PC-3 (cell line): Measurements from ENCODE around the gene SCMH1. TPM values are rescaled to one million over a fixed set of nuclear protein-coding genes. Genes with fewer than 3 reads are reported as not detected.

ENCODE experiments used
- ATAC-seq: fragments of 200-7000 bp; cut with Tn5 transposase; 2 replicates; pipeline ENCODE4 v1.9.1; 2020; ENCODE audit warnings: mild to moderate bottlenecking, moderate library complexity
- BruUV-seq: library from RNA; stranded (reverse); fragments of 400-500 nt; replicated peaks from 2 replicates; lab custom pipeline; 2021; lab: Mats Ljungman, UMichigan
- CTCF ChIA-PET: fragments of 300-600 bp; sonication (Branson Sonifier 250); formaldehyde crosslinking; loops from one replicate; lab custom pipeline; 2022; ENCODE audit warnings: antibody characterized with exemption; lab: Charles Lee
- POLR2A ChIA-PET: fragments of 300-600 bp; sonication (Branson Sonifier 250); formaldehyde crosslinking; loops from one replicate; lab custom pipeline; 2022; ENCODE audit warnings: antibody characterized with exemption; ENCODE audit not compliant: unreplicated experiment; lab: Charles Lee
- DNase-seq: peaks from one replicate; pipeline ENCODE4 v3.0.0-alpha.2; 2015
- H2AFZ ChIP-seq: fragments of 300-600 bp; sonication (generic); 2 replicates; pipeline ENCODE4 v1.6.0; 2016; ENCODE audit warnings: antibody characterized with exemption, low read length
- H3F3A ChIP-seq: fragments of 300-600 bp; sonication (generic); one replicate; pipeline ENCODE4 v1.6.0; 2017; ENCODE audit warnings: antibody characterized with exemption, low read length, control low read depth, mild to moderate bottlenecking; ENCODE audit not compliant: unreplicated experiment
- H3K27ac ChIP-seq: fragments of 300-600 bp; sonication (generic); 2 replicates; pipeline ENCODE4 v1.5.1; 2016; ENCODE audit warnings: mild to moderate bottlenecking, low read length
- H3K27me3 ChIP-seq: fragments of 300-600 bp; sonication (generic); 2 replicates; pipeline ENCODE4 v1.6.1; 2016; ENCODE audit warnings: low read length, mixed read lengths
- H3K36me3 ChIP-seq: fragments of 300-600 bp; sonication (generic); 2 replicates; pipeline ENCODE4 v1.6.1; 2016; ENCODE audit warnings: low read depth, mixed run types, low read length, mixed read lengths
- H3K4me1 ChIP-seq: fragments of 300-600 bp; sonication (generic); 2 replicates; pipeline ENCODE4 v1.5.1; 2016; ENCODE audit warnings: low read length; ENCODE audit not compliant: insufficient read depth
- H3K4me2 ChIP-seq: fragments of 300-600 bp; sonication (generic); 2 replicates; pipeline ENCODE4 v1.6.0; 2016; ENCODE audit warnings: low read length
- H3K4me3 ChIP-seq: fragments of 300-600 bp; sonication (generic); 2 replicates; pipeline ENCODE4 v1.5.1; 2016; ENCODE audit warnings: mild to moderate bottlenecking, low read length, mixed read lengths
- H3K79me2 ChIP-seq: fragments of 300-600 bp; sonication (generic); 2 replicates; pipeline ENCODE4 v1.6.1; 2017; ENCODE audit warnings: low read length, mixed read lengths
- H3K9ac ChIP-seq: fragments of 300-600 bp; sonication (generic); 2 replicates; pipeline ENCODE4 v1.6.0; 2016; ENCODE audit warnings: mild to moderate bottlenecking, low read length
- H3K9me2 ChIP-seq: fragments of 300-600 bp; sonication (generic); replicated peaks from 2 replicates; pipeline ENCODE4 v1.6.1; 2016; ENCODE audit warnings: mixed run types, low read length, mixed read lengths
- H3K9me3 ChIP-seq: fragments of 300-600 bp; sonication (generic); 2 replicates; pipeline ENCODE4 v1.6.1; 2016; ENCODE audit warnings: low read length, mixed read lengths
- H4K20me1 ChIP-seq: fragments of 300-600 bp; sonication (generic); 2 replicates; pipeline ENCODE4 v1.6.1; 2016; ENCODE audit warnings: low read length, mixed read lengths
- EZH2 ChIP-seq: fragments of 300-600 bp; sonication (generic); IDR thresholded peaks from one replicate; pipeline ENCODE4 v1.6.1; 2017; ENCODE audit warnings: antibody characterized with exemption, mild to moderate bottlenecking, low read length; ENCODE audit not compliant: unreplicated experiment
- EZH2phosphoT487 ChIP-seq: fragments of 300-600 bp; sonication (generic); IDR thresholded peaks from 2 replicates; pipeline ENCODE4 v1.6.1; 2018; ENCODE audit warnings: mild to moderate bottlenecking, antibody characterized with exemption, low read length, borderline replicate concordance
- intact Hi-C: fragments of 100-400 bp; cut with micrococcal nuclease; formaldehyde crosslinking; loops from 2 replicates; pipeline ENCODE4 v1.9.0; 2023
- total RNA-seq: library from RNA; depleted of rRNA; stranded (reverse); fragments of >200 nt; gene quantifications from 2 replicates; pipeline ENCODE4 v1.2.3, GENCODE V29; 2014
- TF ChIP-seq, protein P1 (sequence below): fragments of 300-600 bp; sonication (generic); conservative IDR thresholded peaks from 2 replicates; pipeline ENCODE4 v1.5.1; 2017; ENCODE audit warnings: antibody characterized with exemption, low read depth, mild to moderate bottlenecking, low read length

The SCMH1 gene
- total RNA-seq, 1 experiment from 2014 or later = 33.6 TPM

DNA sequence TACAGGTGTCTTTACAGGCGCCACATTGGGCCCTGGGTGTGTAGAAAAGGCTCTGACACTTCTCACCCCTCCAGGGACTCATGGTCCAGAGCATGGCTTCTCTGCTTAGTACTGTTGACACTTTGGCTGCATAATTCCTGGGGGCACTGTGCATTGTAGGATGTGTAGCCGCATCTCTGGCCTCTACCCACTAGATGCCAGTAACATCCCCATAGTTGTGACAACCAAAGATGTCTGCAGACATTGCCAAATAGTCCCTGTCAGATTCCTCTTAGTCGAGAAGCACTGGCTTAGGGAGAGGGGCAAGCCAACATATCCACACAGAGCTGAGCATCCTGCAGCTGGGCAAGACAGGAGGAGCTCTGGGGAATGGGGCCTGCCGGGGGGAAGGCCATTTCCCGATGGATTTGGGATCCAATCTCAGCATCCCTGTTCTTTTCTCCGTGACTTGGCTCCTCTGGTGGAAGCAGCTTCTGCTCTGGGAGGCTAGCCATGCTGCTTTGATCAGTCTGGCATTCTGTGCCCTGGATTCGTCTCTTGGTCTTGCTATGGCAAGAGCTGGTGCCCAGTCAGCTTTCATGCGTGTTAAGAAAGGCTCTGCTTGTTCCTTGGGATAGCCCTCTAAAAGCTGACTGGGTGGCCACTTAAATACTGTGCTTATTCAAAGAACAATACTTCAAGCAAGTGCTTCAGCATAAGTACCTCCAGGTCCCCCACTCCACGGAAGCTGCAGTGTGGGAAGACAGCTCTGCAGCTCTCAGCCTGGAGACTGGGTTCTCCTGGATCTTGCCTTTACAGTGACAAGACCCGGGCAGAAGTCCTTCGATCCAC, 38.3 kb upstream of the SCMH1 start:
- ATAC-seq (no peak), DNase-seq (no peak)
- intact Hi-C loops = no loop called here
- Histone ChIP-seq H3K79me2 (no peaks in the 10 kb centered on the region), H3K27ac (no peak overlapping the region), H3K36me3 (no peaks in the 10 kb centered on the region), H3K9me2 (no peaks in the 10 kb centered on the region), H3K27me3 (peaks cover 11% of the 10 kb centered on the region), H4K20me1 (no peaks in the 10 kb centered on the region), H3K9me3 (no peaks in the 10 kb centered on the region), H3K4me2 (no peak overlapping the region), H3K4me1 (no peaks in the 10 kb centered on the region), H2AFZ (no peak overlapping the region), H3F3A (no peaks in the 10 kb centered on the region), H3K9ac (no peak overlapping the region), H3K4me3 (no peak overlapping the region)
- BruUV-seq = no TSS peak
- CTCF ChIA-PET = interaction anchor here (0.5 to 0.7 kb wide), 2 partner anchors 143 to 213 kb away, joined by 3 read pairs; no protein-coding TSS in a partner anchor
- no peak for TF ChIP-seq EZH2
- TF ChIP-seq EZH2phosphoT487 = no peak
- TF ChIP-seq, protein P1, sequence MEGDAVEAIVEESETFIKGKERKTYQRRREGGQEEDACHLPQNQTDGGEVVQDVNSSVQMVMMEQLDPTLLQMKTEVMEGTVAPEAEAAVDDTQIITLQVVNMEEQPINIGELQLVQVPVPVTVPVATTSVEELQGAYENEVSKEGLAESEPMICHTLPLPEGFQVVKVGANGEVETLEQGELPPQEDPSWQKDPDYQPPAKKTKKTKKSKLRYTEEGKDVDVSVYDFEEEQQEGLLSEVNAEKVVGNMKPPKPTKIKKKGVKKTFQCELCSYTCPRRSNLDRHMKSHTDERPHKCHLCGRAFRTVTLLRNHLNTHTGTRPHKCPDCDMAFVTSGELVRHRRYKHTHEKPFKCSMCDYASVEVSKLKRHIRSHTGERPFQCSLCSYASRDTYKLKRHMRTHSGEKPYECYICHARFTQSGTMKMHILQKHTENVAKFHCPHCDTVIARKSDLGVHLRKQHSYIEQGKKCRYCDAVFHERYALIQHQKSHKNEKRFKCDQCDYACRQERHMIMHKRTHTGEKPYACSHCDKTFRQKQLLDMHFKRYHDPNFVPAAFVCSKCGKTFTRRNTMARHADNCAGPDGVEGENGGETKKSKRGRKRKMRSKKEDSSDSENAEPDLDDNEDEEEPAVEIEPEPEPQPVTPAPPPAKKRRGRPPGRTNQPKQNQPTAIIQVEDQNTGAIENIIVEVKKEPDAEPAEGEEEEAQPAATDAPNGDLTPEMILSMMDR = no peak
- POLR2A ChIA-PET = no interaction called here

DNA sequence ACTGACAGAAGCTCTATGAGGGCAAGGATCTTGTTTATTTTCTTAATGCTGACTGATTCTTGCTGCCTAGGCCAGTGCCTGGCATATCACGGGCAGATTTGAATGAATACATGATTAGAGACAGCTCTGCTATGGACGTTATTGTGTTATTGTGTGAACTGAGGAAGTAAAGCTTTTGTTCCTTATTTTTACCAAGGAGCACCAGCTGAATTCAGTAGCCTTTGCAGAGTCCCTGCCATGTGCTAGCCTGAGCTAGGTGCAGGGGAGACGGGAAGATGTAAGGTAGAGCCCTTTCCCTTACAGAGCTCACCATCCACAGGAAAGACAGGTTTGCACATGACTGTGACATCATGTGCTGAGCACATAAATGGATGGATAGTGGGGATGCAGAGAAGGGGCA, 36.0 kb upstream of the SCMH1 start:
- ATAC-seq = no peak
- no peaks in the 10 kb centered on the region for H3K9me3 ChIP-seq
- H2AFZ ChIP-seq = no peak overlapping the region
- H3K9me2 ChIP-seq = no peaks in the 10 kb centered on the region
- no peak overlapping the region for H3K27ac ChIP-seq
- no TSS peak for BruUV-seq
- CTCF ChIA-PET = no interaction called here
- no peaks in the 10 kb centered on the region for H3K79me2 ChIP-seq
- no peaks in the 10 kb centered on the region for H3F3A ChIP-seq
- H3K27me3 ChIP-seq = no peaks in the 10 kb centered on the region
- H3K4me3 ChIP-seq = no peak overlapping the region
- no peak for DNase-seq
- H3K36me3 ChIP-seq = no peaks in the 10 kb centered on the region
- TF ChIP-seq EZH2 = no peak
- TF ChIP-seq EZH2phosphoT487 = no peak
- TF ChIP-seq, protein P1 = no peak
- intact Hi-C loops = no loop called here
- no peak overlapping the region for H3K4me2 ChIP-seq
- no peak overlapping the region for H3K9ac ChIP-seq
- H4K20me1 ChIP-seq = no peaks in the 10 kb centered on the region
- no peaks in the 10 kb centered on the region for H3K4me1 ChIP-seq
- POLR2A ChIA-PET = no interaction called here

DNA sequence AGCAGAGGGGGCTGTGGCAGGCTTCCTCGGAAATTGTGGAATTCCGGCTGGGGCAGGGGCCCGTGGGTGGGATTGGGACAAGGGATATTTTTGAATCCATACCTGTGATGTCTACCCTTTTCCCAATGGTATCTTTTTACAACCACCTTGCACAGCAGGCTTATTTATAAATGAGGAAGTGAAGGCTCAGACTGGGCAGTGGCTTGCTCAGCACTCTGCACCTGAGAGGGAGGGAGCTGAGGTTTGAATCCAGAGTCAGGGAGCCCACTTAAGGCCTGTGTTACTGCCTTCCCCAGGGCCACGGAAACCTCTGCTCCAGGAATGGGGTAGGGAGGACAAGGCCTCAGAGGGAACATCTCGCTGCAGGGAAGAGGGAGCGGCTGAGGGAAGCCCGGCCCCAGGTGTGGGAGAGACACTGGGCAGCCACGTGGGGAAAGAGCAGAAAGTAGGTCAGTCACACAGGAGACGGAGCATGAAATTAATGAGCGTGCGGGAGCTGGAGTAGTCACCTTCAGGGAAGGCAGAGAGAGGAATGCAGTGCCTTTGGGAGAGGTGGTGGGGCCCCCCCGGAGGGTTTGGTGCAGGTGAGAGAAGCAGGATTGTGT, 35.4 kb upstream of the SCMH1 start:
- Histone ChIP-seq H3K9me3 (no peaks in the 10 kb centered on the region), H4K20me1 (no peaks in the 10 kb centered on the region), H3F3A (no peaks in the 10 kb centered on the region), H2AFZ (no peak overlapping the region), H3K79me2 (no peaks in the 10 kb centered on the region), H3K9me2 (no peaks in the 10 kb centered on the region), H3K36me3 (no peaks in the 10 kb centered on the region), H3K9ac (no peak overlapping the region), H3K4me3 (no peak overlapping the region), H3K27ac (no peak overlapping the region), H3K27me3 (no peaks in the 10 kb centered on the region), H3K4me1 (no peaks in the 10 kb centered on the region), H3K4me2 (no peak overlapping the region)
- intact Hi-C loops = no loop called here
- no TSS peak for BruUV-seq
- TF ChIP-seq, protein P1 = no peak
- no peak for TF ChIP-seq EZH2
- no peak for TF ChIP-seq EZH2phosphoT487
- ATAC-seq (no peak), DNase-seq (no peak)
- ChIA-PET POLR2A (no interaction called here), CTCF (no interaction called here)
